Panc1 (cell line): Measurements from ENCODE around the gene TSHZ2. TPM values are rescaled to one million over a fixed set of nuclear protein-coding genes. Genes with fewer than 3 reads are reported as not detected.

ENCODE experiments used
- ATAC-seq: fragments of 200-7000 bp; cut with Tn5 transposase; 2 replicates; pipeline ENCODE4 v1.9.1; 2020; ENCODE audit warnings: mild to moderate bottlenecking, moderate library complexity
- BruUV-seq: library from RNA; stranded (reverse); fragments of 400-500 nt; replicated peaks from 2 replicates; lab custom pipeline; 2021; lab: Mats Ljungman, UMichigan
- CTCF ChIA-PET: fragments of 300-600 bp; sonication (Branson Sonifier 250); formaldehyde crosslinking; loops from one replicate; lab custom pipeline; 2022; ENCODE audit warnings: antibody characterized with exemption; lab: Charles Lee
- POLR2A ChIA-PET: fragments of 300-600 bp; sonication (Branson Sonifier 250); formaldehyde crosslinking; loops from one replicate; lab custom pipeline; 2022; ENCODE audit warnings: antibody characterized with exemption; lab: Charles Lee
- DNase-seq: peaks from one replicate; pipeline ENCODE4 v3.0.0-alpha.2; 2010; ENCODE audit warnings: low read depth, low spot score
- H3K27ac ChIP-seq: 2 replicates; pipeline ENCODE4 v1.5.1; 2011; ENCODE audit warnings: mild to moderate bottlenecking, low read length, inconsistent platforms
- H3K27me3 ChIP-seq: fragments of 200-500 bp; sonication (Bioruptor generic); 2 replicates; pipeline ENCODE4 v1.6.0; 2014; ENCODE audit warnings: low read length, inconsistent platforms; ENCODE audit not compliant: control insufficient read depth, insufficient read depth
- H3K36me3 ChIP-seq: fragments of 200-500 bp; sonication (Bioruptor generic); 2 replicates; pipeline ENCODE4 v1.5.1; 2014; ENCODE audit warnings: inconsistent platforms, mild to moderate bottlenecking, low read length, moderate library complexity; ENCODE audit not compliant: control insufficient read depth, insufficient read depth
- H3K4me1 ChIP-seq: 2 replicates; pipeline ENCODE4 v1.5.1; 2011; ENCODE audit warnings: inconsistent platforms, mild to moderate bottlenecking, low read length, moderate library complexity; ENCODE audit not compliant: control insufficient read depth, insufficient read depth
- H3K4me3 ChIP-seq, 2 experiments: 2 replicates each; pipeline ENCODE4 v1.5.1; 2011 to 2012; ENCODE audit warnings: low read depth in 2 of 2, low read length in 2 of 2, mild to moderate bottlenecking in 2 of 2, inconsistent platforms in 1 of 2, moderate library complexity in 1 of 2
- H3K9me3 ChIP-seq: fragments of 200-500 bp; sonication (Bioruptor generic); 2 replicates; pipeline ENCODE4 v1.5.1; 2014; ENCODE audit warnings: low read depth, mild to moderate bottlenecking, inconsistent platforms, low read length, moderate library complexity; ENCODE audit not compliant: control insufficient read depth, insufficient read depth
- POLR2AphosphoS5 ChIP-seq: IDR thresholded peaks from 2 replicates; pipeline ENCODE4 v1.6.1; 2012; ENCODE audit warnings: mild to moderate bottlenecking, low read depth, low read length, moderate library complexity
- REST ChIP-seq, 2 experiments: IDR thresholded peaks; 2 replicates each; pipeline ENCODE4 v1.6.1; 2011 to 2012; ENCODE audit warnings: low read depth in 2 of 2, control low read depth in 1 of 2, low read length in 1 of 2, mild to moderate bottlenecking in 1 of 2, moderate library complexity in 1 of 2; ENCODE audit not compliant: insufficient read depth in 1 of 2
- SIN3A ChIP-seq: IDR thresholded peaks from 2 replicates; pipeline ENCODE4 v1.6.1; 2012; ENCODE audit warnings: low read depth, mild to moderate bottlenecking, low read length, moderate library complexity, borderline replicate concordance; ENCODE audit not compliant: insufficient read depth
- TCF7L2 ChIP-seq: IDR thresholded peaks from 2 replicates; pipeline ENCODE4 v1.6.1; 2011; ENCODE audit warnings: mild to moderate bottlenecking, low read depth, low read length, inconsistent platforms
- in situ Hi-C: cut with HindIII; loops from 2 replicates; pipeline ENCODE4 v1.10.0; 2016; ENCODE audit warnings: low sequenced_read_pairs, low pct_unique_long_range_greater_than_20kb
- intact Hi-C: fragments of 100-400 bp; cut with micrococcal nuclease; formaldehyde crosslinking; loops from one replicate; pipeline ENCODE4 v1.10.0; 2022; ENCODE audit not compliant: unreplicated experiment
- total RNA-seq: library from RNA; stranded (reverse); gene quantifications from one replicate; pipeline ENCODE4 v1.2.1, GENCODE V29; 2021; ENCODE audit not compliant: unreplicated experiment
- TF ChIP-seq, protein P1 (sequence below): fragments of 450-650 bp; IDR thresholded peaks from 2 replicates; pipeline ENCODE4 v1.5.1; 2017; ENCODE audit warnings: mild to moderate bottlenecking

Gene TSHZ2
- total RNA-seq, 1 experiment from 2014 or later: 0.36 TPM

DNA sequence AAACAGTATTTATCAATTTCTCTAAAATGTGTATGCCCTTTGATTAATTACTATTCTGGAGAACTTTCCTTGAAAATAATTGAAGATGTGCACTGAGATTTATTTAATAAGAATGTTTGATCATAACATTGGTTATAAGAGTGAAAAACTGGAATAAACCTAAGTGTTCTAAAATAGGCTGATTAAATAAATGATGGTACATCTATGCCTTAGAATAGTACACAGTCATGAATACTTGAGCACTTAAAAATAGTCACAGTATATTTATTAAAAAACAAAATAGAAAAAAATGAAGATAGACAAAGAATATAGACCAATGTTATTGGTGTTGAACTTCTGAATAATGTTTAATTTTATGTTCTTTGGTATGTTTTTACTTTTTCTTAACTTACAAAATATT, 528.5 kb downstream of the TSHZ2 start:
- in situ Hi-C loops: no loop called here
- intact Hi-C loops: no loop called here
- TF ChIP-seq REST (IDR thresholded peaks at IDR 0.05; ENCODE audit: insufficient read depth in 1 of 2, low read depth in 2 of 2, low read length in 1 of 2): no peak
- TF ChIP-seq, protein P1, sequence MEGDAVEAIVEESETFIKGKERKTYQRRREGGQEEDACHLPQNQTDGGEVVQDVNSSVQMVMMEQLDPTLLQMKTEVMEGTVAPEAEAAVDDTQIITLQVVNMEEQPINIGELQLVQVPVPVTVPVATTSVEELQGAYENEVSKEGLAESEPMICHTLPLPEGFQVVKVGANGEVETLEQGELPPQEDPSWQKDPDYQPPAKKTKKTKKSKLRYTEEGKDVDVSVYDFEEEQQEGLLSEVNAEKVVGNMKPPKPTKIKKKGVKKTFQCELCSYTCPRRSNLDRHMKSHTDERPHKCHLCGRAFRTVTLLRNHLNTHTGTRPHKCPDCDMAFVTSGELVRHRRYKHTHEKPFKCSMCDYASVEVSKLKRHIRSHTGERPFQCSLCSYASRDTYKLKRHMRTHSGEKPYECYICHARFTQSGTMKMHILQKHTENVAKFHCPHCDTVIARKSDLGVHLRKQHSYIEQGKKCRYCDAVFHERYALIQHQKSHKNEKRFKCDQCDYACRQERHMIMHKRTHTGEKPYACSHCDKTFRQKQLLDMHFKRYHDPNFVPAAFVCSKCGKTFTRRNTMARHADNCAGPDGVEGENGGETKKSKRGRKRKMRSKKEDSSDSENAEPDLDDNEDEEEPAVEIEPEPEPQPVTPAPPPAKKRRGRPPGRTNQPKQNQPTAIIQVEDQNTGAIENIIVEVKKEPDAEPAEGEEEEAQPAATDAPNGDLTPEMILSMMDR: no peak
- Histone ChIP-seq H3K4me3 (no peak overlapping the region), H3K9me3 (no peaks in the 10 kb centered on the region), H3K27me3 (no peaks in the 10 kb centered on the region), H3K36me3 (no peaks in the 10 kb centered on the region), H3K27ac (no peak overlapping the region), H3K4me1 (no peaks in the 10 kb centered on the region)
- no peak for ATAC-seq
- no peak for DNase-seq
- ChIA-PET CTCF (no interaction called here), POLR2A (no interaction called here)
- BruUV-seq: no TSS peak

GRCh38 chr20:53502820-53503219, 530.7 kb downstream of the TSHZ2 start:
- H3K4me1 ChIP-seq: no peaks in the 10 kb centered on the region
- H3K36me3 ChIP-seq: no peaks in the 10 kb centered on the region
- intact Hi-C loops (no loop called here), in situ Hi-C loops (no loop called here)
- BruUV-seq: no TSS peak
- ChIA-PET POLR2A (no interaction called here), CTCF (no interaction called here)
- no peak overlapping the region for H3K27ac ChIP-seq
- H3K27me3 ChIP-seq: no peaks in the 10 kb centered on the region
- H3K9me3 ChIP-seq: no peaks in the 10 kb centered on the region
- no peak overlapping the region for H3K4me3 ChIP-seq
- TF ChIP-seq, protein P1: no peak
- no peak for TF ChIP-seq POLR2AphosphoS5
- TF ChIP-seq SIN3A: no peak
- TF ChIP-seq REST (IDR thresholded peaks at IDR 0.05; ENCODE audit: insufficient read depth in 1 of 2, low read depth in 2 of 2, low read length in 1 of 2): no peak
- TF ChIP-seq TCF7L2: no peak
- no peak for DNase-seq
- no peak for ATAC-seq
